Transverse colon (tissue), 4 donors: ENCODE results near the gene JARID2.

Experiments used
- EP300 ChIP-seq: sonication (generic); formaldehyde crosslinking; IDR thresholded peaks from one replicate; pipeline ENCODE4 v1.6.1; 2017; ENCODE audit warnings: antibody characterized with exemption, low read depth
- POLR2AphosphoS5 ChIP-seq, 3 donors: sonication (generic); formaldehyde crosslinking; IDR thresholded peaks; one replicate each; pipeline ENCODE4 v1.6.1; 2016; ENCODE audit warnings: antibody characterized with exemption in 3 of 3
- TF ChIP-seq, protein P1 (sequence below), 5 experiments: fragments of 200-600 bp in 3 of 5; fragments of 450-650 bp in 2 of 5; sonication (generic) in 3 of 5; IDR thresholded peaks; 1 replicate in 2 of 5; 2 replicates in 3 of 5; pipeline ENCODE4 v1.5.1; 2016 to 2017; ENCODE audit warnings: antibody characterized with exemption in 5 of 5, inconsistent platforms in 3 of 5, mild to moderate bottlenecking in 2 of 5, moderate library complexity in 1 of 5

DNA sequence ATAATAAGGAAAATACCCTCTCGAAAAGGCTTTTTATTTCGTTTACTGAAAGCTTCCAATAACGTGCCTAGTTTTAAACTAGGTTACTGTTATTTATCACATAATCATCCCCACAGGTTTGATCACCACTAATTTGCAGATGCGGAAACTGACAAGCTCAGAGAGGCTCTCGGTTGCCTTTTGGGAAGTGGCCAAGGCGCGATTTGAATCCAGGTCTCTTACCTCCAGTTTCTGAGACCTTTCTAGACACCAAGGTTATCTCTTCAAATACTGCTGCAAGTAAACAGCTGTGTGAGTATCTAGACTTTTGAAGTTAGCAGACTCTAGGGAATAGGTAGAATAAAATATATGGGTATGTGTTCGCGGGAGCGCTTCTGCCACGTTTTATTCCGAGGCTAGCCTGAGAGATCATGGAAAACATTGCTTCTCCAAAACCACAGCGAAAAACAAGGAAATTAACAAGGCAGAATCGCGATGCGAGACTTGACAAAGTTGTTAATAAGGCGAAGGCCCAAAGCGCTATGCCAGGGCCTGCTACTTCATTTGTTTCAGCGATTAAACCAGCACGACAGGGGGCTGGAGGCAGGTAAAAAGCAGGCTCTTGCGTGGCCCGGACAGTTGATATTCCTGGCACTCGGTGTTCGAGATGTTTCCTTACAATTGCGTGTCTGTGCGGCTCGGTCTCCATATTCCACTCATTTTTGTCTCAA lies 1.8 kb upstream of the JARID2 start:
- TF ChIP-seq, protein P1, sequence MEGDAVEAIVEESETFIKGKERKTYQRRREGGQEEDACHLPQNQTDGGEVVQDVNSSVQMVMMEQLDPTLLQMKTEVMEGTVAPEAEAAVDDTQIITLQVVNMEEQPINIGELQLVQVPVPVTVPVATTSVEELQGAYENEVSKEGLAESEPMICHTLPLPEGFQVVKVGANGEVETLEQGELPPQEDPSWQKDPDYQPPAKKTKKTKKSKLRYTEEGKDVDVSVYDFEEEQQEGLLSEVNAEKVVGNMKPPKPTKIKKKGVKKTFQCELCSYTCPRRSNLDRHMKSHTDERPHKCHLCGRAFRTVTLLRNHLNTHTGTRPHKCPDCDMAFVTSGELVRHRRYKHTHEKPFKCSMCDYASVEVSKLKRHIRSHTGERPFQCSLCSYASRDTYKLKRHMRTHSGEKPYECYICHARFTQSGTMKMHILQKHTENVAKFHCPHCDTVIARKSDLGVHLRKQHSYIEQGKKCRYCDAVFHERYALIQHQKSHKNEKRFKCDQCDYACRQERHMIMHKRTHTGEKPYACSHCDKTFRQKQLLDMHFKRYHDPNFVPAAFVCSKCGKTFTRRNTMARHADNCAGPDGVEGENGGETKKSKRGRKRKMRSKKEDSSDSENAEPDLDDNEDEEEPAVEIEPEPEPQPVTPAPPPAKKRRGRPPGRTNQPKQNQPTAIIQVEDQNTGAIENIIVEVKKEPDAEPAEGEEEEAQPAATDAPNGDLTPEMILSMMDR (IDR thresholded peaks at IDR 0.05): no peak
- TF ChIP-seq POLR2AphosphoS5 (IDR thresholded peaks at IDR 0.05) (no peak), EP300 (no peak)
